Raji (cell line): Measurements from ENCODE around the gene TCF7L2.

Experiments
- POLR2A ChIP-seq: IDR thresholded peaks from 2 replicates; pipeline ENCODE4 v1.6.1; 2011; ENCODE audit warnings: low read depth, low read length, control low read depth; ENCODE audit not compliant: insufficient read depth

The TCF7L2 gene

DNA sequence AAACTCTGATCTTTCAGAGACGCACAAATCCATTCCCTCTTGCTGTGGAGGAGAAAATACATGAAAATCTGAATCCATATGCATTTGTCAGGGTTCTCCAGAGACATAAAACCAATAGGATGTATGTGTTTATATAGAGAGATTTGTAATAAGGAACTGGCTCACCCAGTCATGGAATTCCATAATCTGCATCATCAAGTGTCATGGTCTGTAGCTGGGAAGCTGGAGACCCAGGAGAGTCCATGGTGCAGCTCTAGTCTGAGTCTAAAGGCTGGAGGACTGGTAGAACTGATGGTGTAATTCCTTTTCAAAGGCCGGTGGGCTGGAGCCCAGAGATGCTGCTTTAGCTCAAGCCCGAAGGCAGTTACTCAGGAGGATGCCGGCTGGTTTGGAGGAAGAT is 134.0 kb downstream of the TCF7L2 start:
- TF ChIP-seq POLR2A: no peak

DNA sequence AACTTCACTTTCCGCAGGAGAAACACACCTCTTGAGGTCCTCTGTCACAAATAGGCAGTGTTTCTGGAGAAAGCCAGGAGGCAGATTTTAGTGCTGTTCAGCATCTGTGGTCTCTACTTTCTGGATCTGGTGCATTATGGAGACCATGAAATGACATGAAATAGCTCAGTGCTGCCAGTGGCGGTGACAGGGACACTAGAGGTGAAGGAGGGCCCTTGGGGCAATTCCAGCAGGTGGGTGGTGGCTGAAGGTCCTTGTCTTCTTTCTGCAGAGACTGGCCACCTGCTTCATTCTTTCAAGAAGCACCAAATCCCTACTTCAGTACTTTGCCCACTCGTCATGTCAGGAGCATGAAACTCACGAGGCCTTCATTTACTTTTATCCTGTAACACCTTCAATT is 135.7 kb downstream of the TCF7L2 start:
- TF ChIP-seq POLR2A: no peak

GRCh38 chr10:113086282-113086681 is 136.2 kb downstream of the TCF7L2 start:
- no peak for TF ChIP-seq POLR2A

DNA sequence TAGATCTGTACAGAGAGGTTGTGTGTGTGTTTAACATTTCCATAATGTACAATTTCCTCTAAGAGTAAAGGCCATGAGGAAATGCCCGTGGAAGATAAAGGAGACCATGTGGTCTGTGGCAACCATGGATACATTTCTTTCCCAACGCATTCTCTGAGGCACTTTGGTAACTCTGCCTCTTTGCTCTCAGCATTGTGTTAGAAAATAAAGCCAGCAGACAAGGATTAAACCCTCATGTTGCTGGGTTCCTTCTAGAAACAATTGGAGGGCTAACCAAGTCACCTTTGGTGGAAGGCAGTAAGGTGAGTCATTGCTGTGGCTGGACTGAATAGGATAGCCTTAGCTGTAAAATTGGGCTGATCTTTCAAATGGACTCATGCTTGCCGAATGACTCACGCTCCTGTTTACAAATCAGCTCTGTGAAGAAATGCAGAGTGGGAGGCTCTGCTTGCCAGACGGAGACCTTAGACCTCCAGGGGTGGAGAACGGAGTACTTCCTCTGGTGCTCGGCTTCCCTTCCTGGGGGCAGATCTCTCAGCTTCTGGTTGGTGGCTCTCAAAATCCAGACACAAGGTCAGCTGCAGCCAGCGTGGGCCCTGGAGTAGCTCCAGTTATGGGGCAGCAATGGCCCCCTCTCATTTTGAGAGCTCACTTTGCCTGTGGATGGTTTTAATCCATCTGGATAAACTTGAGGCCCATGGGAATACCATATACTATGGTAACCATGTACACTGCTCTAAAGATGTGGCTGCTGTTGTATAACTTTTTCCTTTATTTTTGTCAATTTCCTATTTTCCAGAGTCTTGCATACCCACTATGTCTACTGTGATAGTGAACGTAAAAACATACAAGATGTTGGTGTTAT is 137.3 kb downstream of the TCF7L2 start:
- TF ChIP-seq POLR2A: no peak

DNA sequence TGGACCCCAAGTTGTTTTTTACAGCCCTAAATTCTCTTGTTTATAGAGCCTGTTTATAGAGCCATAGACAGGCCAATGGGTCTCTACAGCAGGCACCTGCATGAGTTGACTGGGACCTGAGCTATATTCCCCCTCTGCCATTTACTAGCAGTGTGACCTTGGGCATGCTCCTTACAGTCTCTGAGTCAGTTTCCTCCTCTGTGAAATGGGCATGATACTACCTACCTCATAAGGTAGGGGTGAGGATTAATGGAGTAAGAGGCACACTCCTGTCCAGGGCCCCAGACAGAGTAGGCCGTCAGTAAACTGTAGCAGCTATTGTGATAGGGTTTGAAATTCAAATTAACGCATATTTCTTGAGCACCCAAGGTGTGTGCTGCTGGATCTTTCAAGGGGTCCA is 138.1 kb downstream of the TCF7L2 start:
- no peak for TF ChIP-seq POLR2A

- TF ChIP-seq POLR2A: no peak
Observed at GRCh38 chr10:113089551-113089950, 139.5 kb downstream of the TCF7L2 start.

GRCh38 chr10:113091920-113092319 is 141.9 kb downstream of the TCF7L2 start:
- TF ChIP-seq POLR2A: no peak

DNA sequence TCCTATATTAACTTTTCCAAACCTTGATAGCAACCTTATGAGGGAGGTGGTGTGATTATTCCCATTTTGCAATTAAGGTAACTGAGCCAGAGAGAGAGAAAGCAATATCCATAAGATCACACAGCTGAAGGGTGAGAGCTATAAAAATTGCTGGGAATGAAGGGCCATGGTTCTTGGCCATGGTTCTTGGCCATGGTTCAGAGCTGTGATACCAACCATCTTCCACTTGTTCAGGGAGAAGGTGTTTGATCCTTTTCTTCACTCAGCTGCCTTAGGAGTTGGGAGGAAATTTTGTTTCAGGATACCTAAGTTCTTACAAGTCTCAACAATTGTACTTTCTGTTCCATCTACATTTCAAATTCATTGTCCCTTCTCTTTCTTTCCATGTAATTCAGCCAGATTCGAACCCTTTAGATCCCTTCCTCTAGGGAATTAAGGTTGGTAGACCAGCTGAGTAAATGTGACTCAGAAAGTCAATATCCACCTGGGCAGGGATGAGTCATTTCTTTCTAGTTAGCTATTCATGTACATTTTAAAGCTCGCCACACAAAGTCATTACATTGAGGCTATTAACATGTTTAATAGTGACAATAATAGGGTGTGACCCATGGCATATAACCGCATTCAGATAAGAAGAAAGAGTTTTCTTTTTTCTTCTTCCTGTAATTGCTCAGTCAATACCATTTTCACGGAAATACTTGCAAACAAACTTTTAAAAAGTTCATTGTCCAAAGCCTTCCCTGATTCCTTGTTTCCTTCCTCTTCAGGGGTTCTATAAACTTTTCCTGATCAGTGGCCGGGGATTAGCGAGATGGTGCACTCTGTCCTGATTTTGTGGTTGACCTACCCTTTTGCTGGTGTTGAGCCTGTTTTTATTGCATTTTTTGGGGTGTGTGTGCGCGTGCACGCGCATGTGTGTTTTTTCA is 143.4 kb downstream of the TCF7L2 start:
- no peak for TF ChIP-seq POLR2A

DNA sequence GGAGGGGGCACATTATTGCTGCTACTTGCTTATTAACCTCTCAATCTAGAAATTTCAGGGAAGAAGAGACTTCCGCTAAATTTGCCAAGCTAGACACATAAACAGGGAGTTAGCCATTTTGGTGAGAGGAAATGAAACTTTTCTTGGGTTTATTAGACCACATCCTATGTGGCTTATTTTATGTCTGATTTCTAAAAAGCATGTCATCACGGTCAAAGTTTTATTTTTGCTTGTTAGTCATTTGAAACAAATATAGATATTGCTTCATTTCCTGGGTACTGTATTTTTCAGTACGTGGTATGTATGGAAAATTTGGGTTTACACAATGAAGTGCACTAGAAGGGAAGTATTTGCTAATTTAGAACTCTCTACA is 144.1 kb downstream of the TCF7L2 start:
- TF ChIP-seq POLR2A: no peak

DNA sequence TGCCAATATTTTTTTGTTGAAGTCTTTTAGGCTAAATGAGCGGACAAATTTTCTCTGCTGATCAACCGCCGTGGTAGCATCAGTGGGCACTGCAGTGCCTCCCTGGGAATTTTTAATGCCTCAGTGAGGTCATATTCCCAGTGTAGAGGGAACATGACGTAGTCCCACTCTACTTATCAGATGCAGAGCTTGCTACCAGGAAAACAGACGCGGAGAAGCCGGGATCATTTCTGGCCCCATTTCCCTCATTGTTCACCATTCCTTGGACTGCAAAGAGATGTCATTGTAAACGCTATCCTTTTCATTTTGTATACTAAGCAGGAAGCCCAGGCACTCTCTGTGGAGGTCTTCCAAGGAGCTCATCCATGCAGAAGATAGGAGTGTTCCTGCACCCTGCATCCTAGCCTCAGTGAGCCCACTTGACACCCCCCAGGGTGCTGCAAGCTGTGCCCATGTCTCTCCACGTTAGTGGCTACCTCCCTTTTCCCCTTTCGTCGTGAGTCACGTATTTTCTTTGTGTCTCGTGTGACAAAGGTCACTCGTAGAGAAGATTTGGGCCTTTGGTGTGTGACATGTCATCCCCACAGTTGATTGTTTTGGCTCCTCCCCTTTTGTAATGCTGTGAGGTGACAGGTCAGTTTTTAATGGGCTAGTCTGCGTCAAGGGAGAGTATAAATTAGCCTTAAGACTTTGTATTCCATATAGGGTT is 145.5 kb downstream of the TCF7L2 start:
- TF ChIP-seq POLR2A: no peak

- TF ChIP-seq POLR2A: no peak
Observed at GRCh38 chr10:113096128-113096996, 146.3 kb downstream of the TCF7L2 start.

DNA sequence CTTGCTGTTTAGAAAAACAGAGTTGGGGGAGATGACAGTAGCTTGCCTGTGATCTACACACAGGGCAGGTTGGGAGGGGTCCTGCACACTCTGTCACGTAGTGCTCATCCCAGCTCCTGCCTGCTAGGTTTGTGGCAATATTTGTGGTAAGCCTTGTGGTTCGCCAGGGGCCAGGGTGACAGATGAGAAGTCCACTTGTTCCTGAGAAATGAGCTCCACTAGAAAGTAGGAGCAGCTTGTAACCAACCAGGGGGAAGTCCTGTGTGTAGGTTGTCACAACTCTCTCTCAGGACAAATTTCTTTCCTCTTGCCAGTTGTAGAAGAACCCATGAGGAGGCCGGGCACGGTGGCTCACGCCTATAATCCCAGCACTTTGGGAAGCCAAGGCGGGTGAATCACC is 147.0 kb downstream of the TCF7L2 start:
- no peak for TF ChIP-seq POLR2A

DNA sequence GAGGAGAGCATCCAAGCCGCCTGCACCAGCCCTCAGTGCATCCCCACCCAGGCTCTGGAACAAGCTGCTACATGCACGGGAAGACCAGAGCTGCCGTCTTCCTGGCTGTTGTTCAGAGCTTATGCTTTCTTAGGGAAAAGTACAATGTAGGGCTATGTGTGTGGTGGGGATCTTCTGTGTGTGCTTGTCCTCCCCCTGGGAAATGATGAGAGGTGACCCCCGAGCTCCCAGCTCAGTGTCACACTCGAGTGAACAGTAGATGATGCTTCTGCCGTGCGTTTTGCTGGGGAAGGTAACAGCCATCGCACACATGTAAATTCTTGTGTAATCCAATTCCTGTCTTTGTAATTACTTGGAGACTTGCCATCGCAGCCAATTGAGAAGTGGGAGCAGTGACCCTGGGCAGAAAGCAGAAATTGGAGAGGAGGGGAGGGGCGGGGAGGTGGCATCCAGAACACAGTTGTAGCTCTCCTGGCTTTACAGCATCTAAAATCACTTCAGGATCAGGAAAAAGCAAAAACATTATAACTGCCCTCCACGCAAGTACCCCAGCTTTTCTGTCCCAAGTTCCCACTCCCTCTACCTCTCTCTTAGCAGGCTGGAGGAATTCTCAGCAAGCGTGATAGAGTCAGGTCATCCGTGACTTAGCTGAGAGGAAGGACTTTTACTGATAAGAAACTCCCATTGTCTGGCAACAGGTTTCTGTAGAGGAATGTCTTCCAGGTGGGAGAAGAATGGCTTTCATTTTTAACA is 149.6 kb downstream of the TCF7L2 start:
- TF ChIP-seq POLR2A: no peak

GRCh38 chr10:113100281-113100680 is 150.2 kb downstream of the TCF7L2 start:
- no peak for TF ChIP-seq POLR2A
